DND-41 (cell line): ENCODE measurements around the gene ADAMTS3.

Source experiments
- ATAC-seq: fragments of 200-7000 bp; cut with Tn5 transposase; 3 replicates; pipeline ENCODE4 v1.9.1; 2021; ENCODE audit warnings: low read depth; ENCODE audit not compliant: insufficient read depth
- DNase-seq: peaks from one replicate; pipeline ENCODE4 v3.0.0-alpha.2; 2020
- H2AFZ ChIP-seq: 2 replicates; pipeline ENCODE4 v1.6.0; 2012; ENCODE audit warnings: low read depth, low read length
- H3K27ac ChIP-seq: 2 replicates; pipeline ENCODE4 v1.5.1; 2012; ENCODE audit warnings: low read length, inconsistent platforms
- H3K27me3 ChIP-seq: fragments of 200-600 bp; sonication (generic); 2 replicates; pipeline ENCODE4 v1.6.0; 2012; ENCODE audit warnings: low read length, mild to moderate bottlenecking, inconsistent platforms; ENCODE audit not compliant: insufficient read depth, poor library complexity
- H3K36me3 ChIP-seq: 2 replicates; pipeline ENCODE4 v1.5.1; 2012; ENCODE audit warnings: low read length, inconsistent platforms; ENCODE audit not compliant: insufficient read depth
- H3K4me1 ChIP-seq: 2 replicates; pipeline ENCODE4 v1.5.1; 2012; ENCODE audit warnings: mild to moderate bottlenecking, low read length; ENCODE audit not compliant: insufficient read depth
- H3K4me2 ChIP-seq: 2 replicates; pipeline ENCODE4 v1.6.0; 2012; ENCODE audit warnings: mild to moderate bottlenecking, moderate library complexity, low read length, inconsistent platforms; ENCODE audit not compliant: insufficient read depth
- H3K4me3 ChIP-seq, 2 experiments: fragments of 200-600 bp in 1 of 2; shearing (Covaris generic) in 1 of 2; 2 replicates each; pipeline ENCODE4 v1.5.1; 2012 to 2016; ENCODE audit warnings: inconsistent platforms in 2 of 2, low read length in 2 of 2, mild to moderate bottlenecking in 2 of 2, low read depth in 1 of 2, moderate library complexity in 1 of 2
- H3K79me2 ChIP-seq: 2 replicates; pipeline ENCODE4 v1.6.0; 2012; ENCODE audit warnings: low read length, inconsistent platforms; ENCODE audit not compliant: insufficient read depth
- H3K9ac ChIP-seq: 2 replicates; pipeline ENCODE4 v1.6.0; 2012; ENCODE audit warnings: low read depth, mild to moderate bottlenecking, inconsistent platforms, low read length, moderate library complexity
- H3K9me3 ChIP-seq: 2 replicates; pipeline ENCODE4 v1.5.1; 2012; ENCODE audit warnings: low read length, moderate library complexity, mild to moderate bottlenecking, inconsistent platforms; ENCODE audit not compliant: insufficient read depth, severe bottlenecking
- H4K20me1 ChIP-seq: 2 replicates; pipeline ENCODE4 v1.6.0; 2012; ENCODE audit warnings: low read length; ENCODE audit not compliant: insufficient read depth
- EZH2 ChIP-seq: IDR thresholded peaks from 3 replicates; pipeline ENCODE4 v1.6.1; 2012; ENCODE audit warnings: borderline replicate concordance, low read depth, mild to moderate bottlenecking, moderate library complexity, low read length, inconsistent platforms; ENCODE audit not compliant: severe bottlenecking
- TF ChIP-seq, protein P1 (sequence below): IDR thresholded peaks from 2 replicates; pipeline ENCODE4 v1.5.1; 2012; ENCODE audit warnings: borderline replicate concordance, low read length, moderate library complexity, mild to moderate bottlenecking; ENCODE audit not compliant: poor library complexity, severe bottlenecking; ENCODE audit errors: extremely low read depth

The ADAMTS3 gene

DNA sequence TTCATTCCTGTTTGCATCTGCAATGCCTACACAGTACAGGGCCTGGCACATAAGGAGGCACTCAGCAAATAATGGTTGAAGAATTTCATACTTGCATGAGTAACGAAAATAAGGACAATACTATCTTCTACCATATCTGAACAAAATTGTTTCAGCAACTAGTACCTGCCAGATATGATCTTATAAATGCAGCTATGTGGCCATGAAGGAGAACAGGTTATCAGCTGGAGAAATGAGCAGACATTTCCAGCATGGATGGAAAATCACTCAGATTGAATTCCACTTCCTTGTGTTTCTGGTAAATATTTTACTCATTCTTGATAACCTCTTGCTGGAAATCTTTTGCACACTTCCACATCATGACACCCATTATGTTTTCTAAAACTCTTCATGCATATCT lies 204.0 kb downstream of the ADAMTS3 start:
- Histone ChIP-seq H3K27me3 (no peaks in the 10 kb centered on the region), H3K9ac (no peak overlapping the region), H3K4me3 (no peak overlapping the region), H3K4me2 (no peak overlapping the region), H3K27ac (no peak overlapping the region), H3K79me2 (no peaks in the 10 kb centered on the region), H2AFZ (no peak overlapping the region), H4K20me1 (no peaks in the 10 kb centered on the region), H3K36me3 (no peaks in the 10 kb centered on the region), H3K9me3 (no peaks in the 10 kb centered on the region), H3K4me1 (no peaks in the 10 kb centered on the region)
- no peak for DNase-seq
- no peak for TF ChIP-seq EZH2
- TF ChIP-seq, protein P1, sequence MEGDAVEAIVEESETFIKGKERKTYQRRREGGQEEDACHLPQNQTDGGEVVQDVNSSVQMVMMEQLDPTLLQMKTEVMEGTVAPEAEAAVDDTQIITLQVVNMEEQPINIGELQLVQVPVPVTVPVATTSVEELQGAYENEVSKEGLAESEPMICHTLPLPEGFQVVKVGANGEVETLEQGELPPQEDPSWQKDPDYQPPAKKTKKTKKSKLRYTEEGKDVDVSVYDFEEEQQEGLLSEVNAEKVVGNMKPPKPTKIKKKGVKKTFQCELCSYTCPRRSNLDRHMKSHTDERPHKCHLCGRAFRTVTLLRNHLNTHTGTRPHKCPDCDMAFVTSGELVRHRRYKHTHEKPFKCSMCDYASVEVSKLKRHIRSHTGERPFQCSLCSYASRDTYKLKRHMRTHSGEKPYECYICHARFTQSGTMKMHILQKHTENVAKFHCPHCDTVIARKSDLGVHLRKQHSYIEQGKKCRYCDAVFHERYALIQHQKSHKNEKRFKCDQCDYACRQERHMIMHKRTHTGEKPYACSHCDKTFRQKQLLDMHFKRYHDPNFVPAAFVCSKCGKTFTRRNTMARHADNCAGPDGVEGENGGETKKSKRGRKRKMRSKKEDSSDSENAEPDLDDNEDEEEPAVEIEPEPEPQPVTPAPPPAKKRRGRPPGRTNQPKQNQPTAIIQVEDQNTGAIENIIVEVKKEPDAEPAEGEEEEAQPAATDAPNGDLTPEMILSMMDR = no peak
- no peak for ATAC-seq

DNA sequence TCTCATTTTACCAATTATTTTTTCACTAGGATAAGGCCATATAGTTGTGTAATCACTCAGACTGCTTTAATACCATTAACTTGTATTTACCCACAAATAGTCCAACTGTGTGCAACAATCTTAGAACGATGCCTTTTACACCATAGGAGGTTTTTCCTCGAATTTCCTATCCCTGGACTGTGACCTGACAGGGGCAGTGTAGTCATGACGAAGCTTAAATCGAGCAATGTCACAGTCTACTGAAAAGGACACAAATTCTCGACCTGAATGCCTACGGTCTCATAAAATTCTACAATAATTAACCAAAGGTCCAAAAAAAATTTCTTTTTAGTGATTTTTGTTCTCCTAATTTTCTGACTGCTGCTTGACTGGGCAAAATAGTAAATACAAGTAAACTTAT lies 208.9 kb downstream of the ADAMTS3 start:
- Histone ChIP-seq H3K9ac (no peak overlapping the region), H3K4me3 (no peak overlapping the region), H3K27ac (no peak overlapping the region), H3K9me3 (no peaks in the 10 kb centered on the region), H3K4me1 (no peaks in the 10 kb centered on the region), H4K20me1 (no peaks in the 10 kb centered on the region), H3K79me2 (no peaks in the 10 kb centered on the region), H3K4me2 (no peak overlapping the region), H3K27me3 (no peaks in the 10 kb centered on the region), H2AFZ (no peak overlapping the region), H3K36me3 (no peaks in the 10 kb centered on the region)
- DNase-seq = no peak
- TF ChIP-seq, protein P1 = no peak
- TF ChIP-seq EZH2 = no peak
- ATAC-seq = no peak

DNA sequence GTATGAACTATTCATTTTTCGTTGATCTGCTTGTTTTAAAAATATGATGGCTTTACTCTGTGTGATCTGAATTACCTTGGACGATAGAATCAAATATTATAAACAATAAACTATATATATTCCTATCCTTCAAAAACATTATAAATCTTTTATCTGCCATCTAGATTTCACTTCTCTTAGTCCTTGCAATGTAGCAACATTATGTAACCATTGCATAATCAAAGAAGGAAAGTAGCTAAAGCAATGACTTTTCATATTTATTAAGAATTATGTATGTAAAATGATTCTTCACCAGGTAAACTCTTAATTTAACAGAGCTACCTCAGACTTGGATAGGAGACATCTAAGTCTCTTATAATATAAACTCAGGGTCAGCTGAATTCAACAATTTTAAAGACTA lies 210.5 kb downstream of the ADAMTS3 start:
- no peak overlapping the region for H3K4me2 ChIP-seq
- TF ChIP-seq, protein P1 = no peak
- no peak for TF ChIP-seq EZH2
- ATAC-seq (no peak), DNase-seq (no peak)
- H3K36me3 ChIP-seq = no peaks in the 10 kb centered on the region
- H3K9me3 ChIP-seq = no peaks in the 10 kb centered on the region
- no peak overlapping the region for H3K9ac ChIP-seq
- no peak overlapping the region for H3K4me3 ChIP-seq
- H3K4me1 ChIP-seq = no peaks in the 10 kb centered on the region
- no peak overlapping the region for H2AFZ ChIP-seq
- no peaks in the 10 kb centered on the region for H4K20me1 ChIP-seq
- no peaks in the 10 kb centered on the region for H3K27me3 ChIP-seq
- no peaks in the 10 kb centered on the region for H3K79me2 ChIP-seq
- H3K27ac ChIP-seq = no peak overlapping the region

DNA sequence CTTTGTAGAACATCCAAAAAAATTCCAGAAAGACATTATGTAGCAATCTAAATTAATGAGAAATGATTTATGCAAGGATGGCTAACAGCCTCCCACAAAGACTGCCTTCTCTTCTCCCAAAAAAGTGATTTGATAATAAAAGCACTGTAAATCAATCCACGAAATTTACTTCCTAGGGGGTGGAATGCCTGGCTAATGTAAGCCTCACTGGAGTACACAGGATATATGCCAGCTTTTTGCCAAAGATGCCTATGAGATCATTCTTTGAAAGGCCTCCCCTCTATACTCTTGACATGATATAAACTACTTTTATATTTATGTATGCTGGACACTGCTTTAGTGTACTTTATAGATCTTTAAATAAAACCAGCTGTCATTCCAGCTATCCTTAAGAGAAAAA lies 211.1 kb downstream of the ADAMTS3 start:
- Histone ChIP-seq H3K36me3 (no peaks in the 10 kb centered on the region), H3K9me3 (no peaks in the 10 kb centered on the region), H3K4me2 (no peak overlapping the region), H3K79me2 (no peaks in the 10 kb centered on the region), H3K4me3 (no peak overlapping the region), H3K27ac (no peak overlapping the region), H4K20me1 (no peaks in the 10 kb centered on the region), H3K9ac (no peak overlapping the region), H3K27me3 (no peaks in the 10 kb centered on the region), H2AFZ (no peak overlapping the region), H3K4me1 (no peaks in the 10 kb centered on the region)
- DNase-seq = no peak
- ATAC-seq = no peak
- no peak for TF ChIP-seq EZH2
- TF ChIP-seq, protein P1 = no peak
